Spleen (tissue), 11 donors: ENCODE data around the gene CCN2. TPM values are rescaled to one million over a fixed set of nuclear protein-coding genes. Genes with fewer than 3 reads are reported as not detected.

Experiments used
- DNase-seq: peaks from one replicate; pipeline ENCODE4 v3.0.0-alpha.2; 2020
- H3K27ac ChIP-seq, 8 donors: fragments of 200-600 bp; sonication (generic) in 7 of 8; 1 replicate in 4 of 8; 2 replicates in 4 of 8; pipeline versions ENCODE4 v1.5.0 to v1.8.0; 2016 to 2021; ENCODE audit warnings: inconsistent platforms in 4 of 8, mild to moderate bottlenecking in 4 of 8, moderate library complexity in 1 of 8
- H3K27me3 ChIP-seq, 7 donors: fragments of 200-600 bp; sonication (generic) in 6 of 7; replicated peaks in 1 of 7; 1 replicate in 4 of 7; 2 replicates in 3 of 7; pipeline versions ENCODE4 v1.5.0 to v1.8.0; 2016 to 2021; ENCODE audit warnings: inconsistent platforms in 3 of 7, mild to moderate bottlenecking in 1 of 7
- H3K36me3 ChIP-seq, 6 donors: fragments of 200-600 bp; sonication (generic) in 5 of 6; 1 replicate in 4 of 6; 2 replicates in 2 of 6; pipeline versions ENCODE4 v1.5.0 to v1.8.0; 2016 to 2021; ENCODE audit warnings: inconsistent platforms in 2 of 6
- H3K4me1 ChIP-seq, 6 donors: fragments of 200-600 bp; sonication (generic) in 5 of 6; 1 replicate in 3 of 6; 2 replicates in 3 of 6; pipeline versions ENCODE4 v1.5.0 to v1.8.0; 2016 to 2021; ENCODE audit warnings: inconsistent platforms in 3 of 6
- H3K4me3 ChIP-seq, 8 donors: fragments of 200-600 bp; sonication (generic) in 7 of 8; 1 replicate in 4 of 8; 2 replicates in 4 of 8; pipeline versions ENCODE4 v1.5.0 to v1.8.0; 2016 to 2021; ENCODE audit warnings: inconsistent platforms in 4 of 8, mild to moderate bottlenecking in 4 of 8, moderate library complexity in 2 of 8
- H3K9me3 ChIP-seq, 8 donors: fragments of 200-600 bp; sonication (generic) in 7 of 8; 1 replicate in 4 of 8; 2 replicates in 4 of 8; pipeline versions ENCODE4 v1.5.0 to v1.8.0; 2016 to 2021; ENCODE audit warnings: inconsistent platforms in 4 of 8
- POLR2A ChIP-seq, 3 donors: fragments of 450-650 bp; IDR thresholded peaks; one replicate each; pipeline ENCODE4 v1.5.1; 2017; ENCODE audit warnings: antibody characterized with exemption in 3 of 3, mild to moderate bottlenecking in 1 of 3
- POLR2AphosphoS5 ChIP-seq, 3 donors: sonication (generic); formaldehyde crosslinking; IDR thresholded peaks; one replicate each; pipeline ENCODE4 v1.5.1; 2017; ENCODE audit warnings: antibody characterized with exemption in 3 of 3
- WGBS, 5 donors: extraction: QIAGEN DNeasy Blood & Tissue Kit in 3 of 5; methylation state at CpG; one replicate each; pipeline versions ENCODE4 v1.1.5 to v1.1.7; 2013 to 2018; 5-methylcytosine and 5-hydroxymethylcytosine counted together
- intact Hi-C: fragments of 100-400 bp; cut with DNase I; formaldehyde crosslinking; loops from one replicate; pipeline ENCODE4 v1.15.0; 2023; ENCODE audit warnings: low total_unique reads
- polyA plus RNA-seq, 3 donors: library from polyadenylated mRNA; stranded (reverse); fragments of 200-250 nt; gene quantifications; one replicate each; pipeline ENCODE4 v1.2.1, GENCODE V29; 2013
- total RNA-seq, 7 donors: library from RNA; depleted of rRNA in 3 of 7; stranded (reverse); fragments of >200 nt in 3 of 7; fragmentation: NEBNext Ultra II Directional in 4 of 7; extraction: Animal tissue kit (Norgen Biotek cat#: 25700) in 4 of 7; gene quantifications; one replicate each; pipeline versions ENCODE4 v1.1.0 to v1.2.1, GENCODE V29; 2016 to 2021
- TF ChIP-seq, protein P1 (sequence below), 11 experiments: fragments of 200-600 bp in 7 of 11; fragments of 450-650 bp in 4 of 11; sonication (generic) in 4 of 11; IDR thresholded peaks in 8 of 11; conservative IDR thresholded peaks in 3 of 11; 1 replicate in 7 of 11; 2 replicates in 4 of 11; pipeline versions ENCODE4 v1.4.0 to v1.8.0; 2016 to 2021; ENCODE audit warnings: antibody characterized with exemption in 11 of 11, inconsistent platforms in 4 of 11, mild to moderate bottlenecking in 1 of 11
- donor health status: healthy with polysubstance abuse.
- donor health status: DM: no; HTN: no; CAD: no; lungs with moderate emphysema.
- donor health status: DM: no; HTN: no; CAD: no.
- donor health status: Bipolar disorder and iron deficiency.
- donor health status: healthy.
- donor health status: DM: no; HTN: no; CAD: no.
- donor health status: DM: yes; HTN: yes; CAD: no.

CCN2 gene
- total and polyA plus RNA-seq, 10 donors: 20.6 to 556 (median 271) TPM

DNA sequence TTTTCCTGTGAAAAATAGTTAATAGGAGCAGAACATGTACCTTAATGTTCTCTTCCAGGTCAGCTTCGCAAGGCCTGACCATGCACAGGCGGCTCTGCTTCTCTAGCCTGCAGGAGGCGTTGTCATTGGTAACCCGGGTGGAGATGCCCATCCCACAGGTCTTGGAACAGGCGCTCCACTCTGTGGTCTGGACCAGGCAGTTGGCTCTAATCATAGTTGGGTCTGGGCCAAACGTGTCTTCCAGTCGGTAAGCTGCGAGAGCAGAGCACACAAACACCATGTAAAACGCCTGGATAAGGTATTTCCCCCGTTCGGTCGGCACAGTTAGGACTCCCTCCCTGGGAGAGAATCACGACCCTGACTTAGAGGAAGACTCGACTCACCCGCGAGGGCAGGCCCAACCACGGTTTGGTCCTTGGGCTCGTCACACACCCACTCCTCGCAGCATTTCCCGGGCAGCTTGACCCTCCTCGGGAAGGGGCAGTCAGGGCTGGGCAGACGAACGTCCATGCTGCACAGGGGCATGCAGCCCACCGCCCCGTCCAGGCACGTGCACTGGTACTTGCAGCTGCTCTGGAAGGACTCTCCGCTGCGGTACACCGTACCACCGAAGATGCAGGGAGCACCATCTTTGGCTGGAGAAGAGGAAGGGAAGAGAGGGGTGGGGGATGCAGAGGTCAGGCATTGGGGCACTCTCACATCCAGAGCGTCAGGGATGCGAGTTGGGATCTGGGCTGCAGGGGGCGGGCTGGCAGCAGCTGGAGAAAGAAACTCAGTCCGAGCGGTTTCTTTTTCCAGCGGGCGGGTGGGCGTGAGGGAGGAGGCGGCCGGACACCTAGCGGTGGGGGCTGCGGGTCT, 1.0 kb downstream of the CCN2 start:
- H3K36me3 ChIP-seq: peaks cover 0 to 12% (median 0%) of the 10 kb centered on the region in 6 donors
- TF ChIP-seq, protein P1, sequence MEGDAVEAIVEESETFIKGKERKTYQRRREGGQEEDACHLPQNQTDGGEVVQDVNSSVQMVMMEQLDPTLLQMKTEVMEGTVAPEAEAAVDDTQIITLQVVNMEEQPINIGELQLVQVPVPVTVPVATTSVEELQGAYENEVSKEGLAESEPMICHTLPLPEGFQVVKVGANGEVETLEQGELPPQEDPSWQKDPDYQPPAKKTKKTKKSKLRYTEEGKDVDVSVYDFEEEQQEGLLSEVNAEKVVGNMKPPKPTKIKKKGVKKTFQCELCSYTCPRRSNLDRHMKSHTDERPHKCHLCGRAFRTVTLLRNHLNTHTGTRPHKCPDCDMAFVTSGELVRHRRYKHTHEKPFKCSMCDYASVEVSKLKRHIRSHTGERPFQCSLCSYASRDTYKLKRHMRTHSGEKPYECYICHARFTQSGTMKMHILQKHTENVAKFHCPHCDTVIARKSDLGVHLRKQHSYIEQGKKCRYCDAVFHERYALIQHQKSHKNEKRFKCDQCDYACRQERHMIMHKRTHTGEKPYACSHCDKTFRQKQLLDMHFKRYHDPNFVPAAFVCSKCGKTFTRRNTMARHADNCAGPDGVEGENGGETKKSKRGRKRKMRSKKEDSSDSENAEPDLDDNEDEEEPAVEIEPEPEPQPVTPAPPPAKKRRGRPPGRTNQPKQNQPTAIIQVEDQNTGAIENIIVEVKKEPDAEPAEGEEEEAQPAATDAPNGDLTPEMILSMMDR (IDR thresholded peaks at IDR 0.05 in 8 of 11, conservative IDR thresholded peaks at IDR 0.05 in 3 of 11): peak in 10 of 11 experiments; percentile 20 to 65 (median 48)
- peak; percentile 78 to 88 (median 88) for TF ChIP-seq POLR2AphosphoS5 (IDR thresholded peaks at IDR 0.05)
- peak in 1 of 3 donors; percentile 18 for TF ChIP-seq POLR2A (IDR thresholded peaks at IDR 0.05)
- WGBS, 5 donors: 7 to 11% (median 9%) methylated on average over 33 to 42 of the region's 42 CpGs
- peaks cover 5 to 45% (median 14%) of the 10 kb centered on the region in 6 donors for H3K4me1 ChIP-seq
- H3K27me3 ChIP-seq: peaks cover 0 to 54% (median 12%) of the 10 kb centered on the region in 7 donors
- no peaks in the 10 kb centered on the region for H3K9me3 ChIP-seq
- peak overlapping the region; percentile 48 to 82 (median 60) for H3K4me3 ChIP-seq
- intact Hi-C loops: no loop called here
- H3K27ac ChIP-seq: peak overlapping the region; percentile 60 to 92 (median 88)
- DNase-seq: peak; percentile 83

DNA sequence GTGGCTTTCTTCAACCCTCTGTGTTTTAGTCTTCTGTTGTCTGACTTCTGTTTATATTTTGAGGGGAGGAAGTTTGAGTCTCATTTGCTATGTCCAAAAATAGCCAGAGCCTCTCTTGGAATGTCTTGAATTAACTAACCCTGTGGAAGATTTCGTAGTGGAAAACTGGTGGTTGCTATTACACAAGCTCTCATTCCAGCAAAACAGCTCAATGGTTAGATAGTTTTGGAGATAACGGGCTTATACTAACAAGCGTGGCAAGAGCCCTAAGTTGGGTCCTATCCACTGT, 1.6 kb downstream of the CCN2 start:
- Histone ChIP-seq H3K36me3 (peaks cover 0 to 12% (median 0%) of the 10 kb centered on the region in 6 donors), H3K27me3 (peaks cover 0 to 54% (median 12%) of the 10 kb centered on the region in 7 donors), H3K27ac (peak overlapping the region; percentile 60 to 92 (median 88)), H3K4me3 (peak overlapping the region; percentile 48 to 82 (median 60)), H3K9me3 (no peaks in the 10 kb centered on the region), H3K4me1 (peaks cover 5 to 44% (median 14%) of the 10 kb centered on the region in 6 donors)
- intact Hi-C loops: no loop called here
- no peak for TF ChIP-seq POLR2AphosphoS5 (IDR thresholded peaks at IDR 0.05)
- no peak for TF ChIP-seq POLR2A (IDR thresholded peaks at IDR 0.05)
- TF ChIP-seq, protein P1 (IDR thresholded peaks at IDR 0.05 in 8 of 11, conservative IDR thresholded peaks at IDR 0.05 in 3 of 11): no peak
- WGBS, 5 donors: 53 to 75% (median 59%) methylated on average over 3 of the region's 3 CpGs
- no peak for DNase-seq

DNA sequence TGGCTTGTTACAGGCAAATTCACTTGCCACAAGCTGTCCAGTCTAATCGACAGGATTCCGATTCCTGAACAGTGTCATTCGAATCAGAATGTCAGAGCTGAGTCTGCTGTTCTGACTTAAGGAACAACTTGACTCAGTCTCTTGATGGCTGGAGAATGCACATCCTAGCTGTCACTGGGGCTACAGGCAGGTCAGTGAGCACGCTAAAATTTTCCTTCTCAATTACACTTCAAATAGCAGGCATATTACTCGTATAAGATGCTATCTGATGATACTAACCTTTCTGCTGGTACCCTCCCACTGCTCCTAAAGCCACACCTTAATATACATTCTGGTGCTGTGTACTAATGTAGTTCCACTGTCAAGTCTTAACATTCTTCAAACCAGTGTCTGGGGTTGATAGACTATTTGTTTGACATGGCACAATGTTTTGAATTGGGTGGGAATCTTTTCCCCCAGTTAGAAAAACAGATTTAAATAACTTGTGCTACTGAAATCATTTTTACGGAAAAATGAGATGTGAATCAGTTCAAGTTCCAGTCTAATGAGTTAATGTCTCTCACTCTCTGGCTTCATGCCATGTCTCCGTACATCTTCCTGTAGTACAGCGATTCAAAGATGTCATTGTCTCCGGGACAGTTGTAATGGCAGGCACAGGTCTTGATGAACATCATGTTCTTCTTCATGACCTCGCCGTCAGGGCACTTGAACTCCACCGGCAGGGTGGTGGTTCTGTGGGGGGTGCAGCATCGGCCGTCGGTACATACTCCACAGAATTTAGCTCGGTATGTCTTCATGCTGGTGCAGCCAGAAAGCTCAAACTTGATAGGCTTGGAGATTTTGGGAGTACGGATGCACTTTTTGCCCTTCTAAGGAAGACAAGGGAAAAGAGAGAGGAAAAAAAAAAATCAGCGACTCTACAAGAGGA, 2.2 kb downstream of the CCN2 start:
- TF ChIP-seq, protein P1 (IDR thresholded peaks at IDR 0.05 in 8 of 11, conservative IDR thresholded peaks at IDR 0.05 in 3 of 11): no peak
- TF ChIP-seq POLR2AphosphoS5 (IDR thresholded peaks at IDR 0.05): peak in 2 of 3 donors; percentile 65 to 87
- H3K9me3 ChIP-seq: no peaks in the 10 kb centered on the region
- intact Hi-C loops: no loop called here
- H3K4me1 ChIP-seq: peaks cover 5 to 38% (median 14%) of the 10 kb centered on the region in 6 donors
- peaks cover 0 to 54% (median 12%) of the 10 kb centered on the region in 7 donors for H3K27me3 ChIP-seq
- WGBS, 5 donors: 68 to 77% (median 72%) methylated on average over 18 of the region's 18 CpGs
- peaks cover 0 to 12% (median 0%) of the 10 kb centered on the region in 6 donors for H3K36me3 ChIP-seq
- no peak for DNase-seq
- H3K4me3 ChIP-seq: peak overlapping the region; percentile 48 to 82 (median 60)
- peak overlapping the region in 7 of 8 donors; percentile 23 to 92 (median 87) for H3K27ac ChIP-seq
